ENCODE results near the gene SORT1. TPM values are rescaled to one million over a fixed set of nuclear protein-coding genes. Genes with fewer than 3 reads are reported as not detected.
A peak's percentile ranks its signal among the peaks of the same experiment; 100 is the strongest.

SORT1 gene
- total RNA-seq, 1 experiment from 2014 or later: 13.3 TPM

DNA sequence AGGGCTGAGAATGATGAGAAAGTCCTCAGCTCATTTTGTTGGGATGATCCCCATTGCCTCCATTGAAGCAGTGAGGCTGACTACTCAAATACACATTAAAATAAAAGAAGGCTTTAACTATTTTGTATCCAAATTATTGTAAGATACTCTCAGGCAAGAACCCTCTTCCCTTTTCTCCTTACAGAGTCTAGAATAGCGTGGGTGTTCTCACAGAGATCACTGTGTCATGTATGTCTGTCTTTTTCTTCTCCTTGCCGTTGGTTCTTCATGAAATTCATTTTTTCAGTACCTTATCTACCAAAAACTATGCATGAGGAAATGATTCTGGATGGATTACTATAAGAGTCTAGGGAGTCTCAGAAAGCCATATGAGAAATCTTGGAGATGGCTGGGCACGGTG is 30.1 kb downstream of the SORT1 start:
- no peak overlapping the region for H3K27ac Mint-ChIP-seq (ENCODE audit: low read depth, unreplicated experiment)
- DNase-seq (ENCODE audit: unreplicated experiment): no peak
- BruUV-seq (replicated peaks): no TSS peak
- no peaks in the 10 kb centered on the region for H3K9me3 Mint-ChIP-seq (ENCODE audit: unreplicated experiment)
- intact Hi-C loops (cut with micrococcal nuclease): no loop called here
- no peaks in the 10 kb centered on the region for H3K27me3 Mint-ChIP-seq (ENCODE audit: insufficient read depth, unreplicated experiment)
- POLR2A ChIA-PET: no interaction called here
- CTCF ChIA-PET: interaction anchor here (1.1 to 1.5 kb wide), 2 partner anchors 11 to 16 kb away, joined by 3 to 7 read pairs; no protein-coding TSS in a partner anchor
- H3K4me1 Mint-ChIP-seq (ENCODE audit: insufficient read depth, unreplicated experiment): peaks cover 21% of the 10 kb centered on the region
- no peak overlapping the region for H3K4me3 Mint-ChIP-seq (ENCODE audit: unreplicated experiment)
- no peak for TF ChIP-seq CTCF (IDR thresholded peaks at IDR 0.05; ENCODE audit: unreplicated experiment)
- peaks cover 14% of the 10 kb centered on the region for H3K36me3 Mint-ChIP-seq (ENCODE audit: insufficient read depth, unreplicated experiment)

- no peak for TF ChIP-seq CTCF (IDR thresholded peaks at IDR 0.05; ENCODE audit: unreplicated experiment)
- peak; percentile 13 for DNase-seq (ENCODE audit: unreplicated experiment)
- no peaks in the 10 kb centered on the region for H3K9me3 Mint-ChIP-seq (ENCODE audit: unreplicated experiment)
- BruUV-seq (replicated peaks): no TSS peak
- H3K4me3 Mint-ChIP-seq (ENCODE audit: unreplicated experiment): no peak overlapping the region
- no peaks in the 10 kb centered on the region for H3K27me3 Mint-ChIP-seq (ENCODE audit: insufficient read depth, unreplicated experiment)
- no peak overlapping the region for H3K27ac Mint-ChIP-seq (ENCODE audit: low read depth, unreplicated experiment)
- POLR2A ChIA-PET: interaction anchor here (0.7 to 1.3 kb wide), 3 partner anchors 26 to 33 kb away, joined by 3 read pairs; no protein-coding TSS in a partner anchor
- CTCF ChIA-PET: interaction anchor here (1.3 to 1.5 kb wide), 2 partner anchors 9 to 89 kb away, joined by 3 to 5 read pairs; no protein-coding TSS in a partner anchor
- H3K36me3 Mint-ChIP-seq (ENCODE audit: insufficient read depth, unreplicated experiment): peaks cover 14% of the 10 kb centered on the region
- intact Hi-C loops (cut with micrococcal nuclease): no loop called here
- H3K4me1 Mint-ChIP-seq (ENCODE audit: insufficient read depth, unreplicated experiment): peaks cover 7% of the 10 kb centered on the region
Observed at GRCh38 chr1:109365642-109366204, 32.0 kb downstream of the SORT1 start.

DNA sequence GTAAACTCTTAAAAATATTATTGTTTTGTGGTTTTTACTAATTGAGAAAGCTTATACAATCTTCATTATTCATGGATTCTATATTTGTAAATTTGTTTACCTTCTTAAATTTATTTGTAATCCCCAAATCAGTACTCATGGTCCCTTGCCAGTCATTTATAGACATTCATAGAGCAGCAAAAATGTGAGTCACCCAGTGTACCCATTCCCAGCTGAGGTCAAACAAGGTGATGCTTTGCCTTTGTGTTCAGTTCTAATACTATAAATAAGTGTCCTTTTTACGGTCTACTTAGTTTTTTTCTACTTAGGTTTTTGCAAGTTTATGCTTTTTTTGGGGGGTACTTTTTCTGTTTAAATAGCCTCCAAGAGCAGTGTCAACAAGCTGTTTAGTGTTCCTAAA is 36.1 kb downstream of the SORT1 start:
- DNase-seq (ENCODE audit: unreplicated experiment): peak; percentile 21
- intact Hi-C loops (cut with micrococcal nuclease): no loop called here
- Mint-ChIP-seq H3K27ac (ENCODE audit: low read depth, unreplicated experiment) (no peak overlapping the region), H3K4me3 (ENCODE audit: unreplicated experiment) (no peak overlapping the region), H3K9me3 (ENCODE audit: unreplicated experiment) (no peaks in the 10 kb centered on the region), H3K4me1 (ENCODE audit: insufficient read depth, unreplicated experiment) (no peaks in the 10 kb centered on the region), H3K36me3 (ENCODE audit: insufficient read depth, unreplicated experiment) (peaks cover 6% of the 10 kb centered on the region), H3K27me3 (ENCODE audit: insufficient read depth, unreplicated experiment) (no peaks in the 10 kb centered on the region)
- ChIA-PET POLR2A (interaction anchor here (0.6 to 1.5 kb wide), 2 partner anchors 10 to 12 kb away, joined by 3 read pairs; no protein-coding TSS in a partner anchor), CTCF (interaction anchor here (0.6 to 1.0 kb wide), 3 partner anchors 37 to 85 kb away, joined by 3 to 6 read pairs (median 3); partner anchors contain the start of gene SORT1)
- no TSS peak for BruUV-seq (replicated peaks)
- no peak for TF ChIP-seq CTCF (IDR thresholded peaks at IDR 0.05; ENCODE audit: unreplicated experiment)

DNA sequence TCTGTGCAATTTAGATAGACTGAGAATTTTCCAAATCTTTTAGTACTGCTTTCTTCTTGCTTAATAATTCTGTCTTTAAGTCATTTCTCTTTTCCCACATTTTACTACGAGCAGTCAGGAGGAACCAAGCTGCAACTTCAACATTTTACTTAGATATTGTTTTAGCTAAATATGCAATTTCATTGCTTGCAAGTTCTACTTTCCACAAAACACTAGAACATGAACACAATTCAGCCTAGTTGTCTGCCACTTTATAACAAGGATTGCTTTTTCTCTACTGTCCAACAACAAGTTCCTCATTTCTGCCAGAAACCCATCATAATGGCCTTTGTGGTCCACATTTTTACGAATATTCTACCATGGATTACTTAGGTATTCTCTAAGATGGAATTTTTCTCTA is 36.6 kb downstream of the SORT1 start:
- POLR2A ChIA-PET: interaction anchor here (0.9 to 1.5 kb wide), 2 partner anchors 9 to 31 kb away, joined by 3 to 4 read pairs; no protein-coding TSS in a partner anchor
- H3K4me1 Mint-ChIP-seq (ENCODE audit: insufficient read depth, unreplicated experiment): no peaks in the 10 kb centered on the region
- no peaks in the 10 kb centered on the region for H3K9me3 Mint-ChIP-seq (ENCODE audit: unreplicated experiment)
- CTCF ChIA-PET: interaction anchor here (0.7 to 1.0 kb wide), 3 partner anchors 37 to 84 kb away, joined by 3 read pairs; partner anchors contain the start of gene SORT1
- no peak for DNase-seq (ENCODE audit: unreplicated experiment)
- no TSS peak for BruUV-seq (replicated peaks)
- intact Hi-C loops (cut with micrococcal nuclease): no loop called here
- H3K36me3 Mint-ChIP-seq (ENCODE audit: insufficient read depth, unreplicated experiment): peaks cover 6% of the 10 kb centered on the region
- no peak overlapping the region for H3K27ac Mint-ChIP-seq (ENCODE audit: low read depth, unreplicated experiment)
- no peak overlapping the region for H3K4me3 Mint-ChIP-seq (ENCODE audit: unreplicated experiment)
- no peaks in the 10 kb centered on the region for H3K27me3 Mint-ChIP-seq (ENCODE audit: insufficient read depth, unreplicated experiment)
- no peak for TF ChIP-seq CTCF (IDR thresholded peaks at IDR 0.05; ENCODE audit: unreplicated experiment)
